Kidney (tissue), 14 donors: Measurements from ENCODE around the gene ALPL. TPM values are rescaled to one million over a fixed set of nuclear protein-coding genes. Genes with fewer than 3 reads are reported as not detected.
A peak's percentile ranks its signal among the peaks of the same experiment; 100 is the strongest.

Source experiments
- DNase-seq, 5 donors: peaks; one replicate each; pipeline ENCODE4 v3.0.0-alpha.2; 2013 to 2020
- FAIRE-seq: peaks from 2 replicates; lab custom pipeline; 2012; peaks lifted over from hg19 to GRCh38; lab: Jason Lieb, UNC
- H3K27ac ChIP-seq, 2 donors: one replicate each; pipeline ENCODE4 v1.7.0; 2013; ENCODE audit warnings: low read depth in 2 of 2, low read length in 2 of 2, inconsistent platforms in 1 of 2
- H3K27me3 ChIP-seq: one replicate; pipeline ENCODE4 v1.7.1; 2013; ENCODE audit warnings: low read length, inconsistent platforms; ENCODE audit not compliant: control insufficient read depth, insufficient read depth
- H3K36me3 ChIP-seq, 3 donors: one replicate each; pipeline versions ENCODE4 v1.7.0 to v1.7.1; 2013; ENCODE audit warnings: low read length in 3 of 3, control low read depth in 1 of 3, inconsistent platforms in 1 of 3; ENCODE audit not compliant: insufficient read depth in 3 of 3, control insufficient read depth in 2 of 3
- H3K4me1 ChIP-seq, 3 donors: one replicate each; pipeline versions ENCODE4 v1.7.0 to v1.7.1; 2013; ENCODE audit warnings: low read length in 3 of 3, inconsistent platforms in 1 of 3, low read depth in 1 of 3; ENCODE audit not compliant: control insufficient read depth in 2 of 3, insufficient read depth in 2 of 3
- H3K4me3 ChIP-seq, 3 donors: one replicate each; pipeline versions ENCODE4 v1.7.0 to v1.8.1; 2013; ENCODE audit warnings: low read length in 3 of 3, control low read depth in 1 of 3, inconsistent platforms in 1 of 3
- H3K9ac ChIP-seq, 3 donors: one replicate each; pipeline versions ENCODE4 v1.7.0 to v1.7.1; 2013; ENCODE audit warnings: low read length in 3 of 3, control low read depth in 1 of 3, inconsistent platforms in 1 of 3
- H3K9me3 ChIP-seq, 3 donors: one replicate each; pipeline versions ENCODE4 v1.7.0 to v1.7.1; 2013; ENCODE audit warnings: low read length in 3 of 3, control low read depth in 1 of 3, inconsistent platforms in 1 of 3; ENCODE audit not compliant: control insufficient read depth in 2 of 3, insufficient read depth in 1 of 3
- CTCF ChIP-seq: IDR thresholded peaks from 3 replicates; pipeline ENCODE4 v1.5.1; 2012; ENCODE audit warnings: mild to moderate bottlenecking, moderate library complexity, borderline replicate concordance; ENCODE audit not compliant: insufficient read depth; ENCODE audit errors: extremely low read depth
- intact Hi-C: fragments of 100-400 bp; cut with DNase I; formaldehyde crosslinking; loops from one replicate; pipeline ENCODE4 v1.11.1; 2022
- polyA plus RNA-seq: library from polyadenylated mRNA; stranded (reverse); fragments of 350-450 nt; fragmentation: Illumina TruSeq; extraction: RNeasy Lipid Tissue Mini Kit (QIAGEN cat#74804); gene quantifications from one replicate; pipeline ENCODE4 v1.2.3, GENCODE V29; 2014; ENCODE audit warnings: low read depth, low replicate concordance; ENCODE audit not compliant: insufficient read depth
- total RNA-seq: library from RNA; stranded (reverse); fragmentation: NEBNext Ultra II Directional; extraction: Animal tissue kit (Norgen Biotek cat#: 25700); gene quantifications from one replicate; pipeline ENCODE4 v1.2.1, GENCODE V29; 2021
- donor health status: control.
- donor health status: control.
- donor health status: control.
- donor health status: control.
- donor health status: control.
- donor health status: DM: yes; HTN: yes; CAD: no.
- donor health status: Normal renal cell carcinoma (clear cell type).

Gene ALPL
- total and polyA plus RNA-seq, 2 donors from 2014 or later, result 8.4 to 133 TPM

GRCh38 chr1:21593231-21593630, 84.0 kb downstream of the ALPL start:
- Histone ChIP-seq H3K27me3 (no peaks in the 10 kb centered on the region), H3K27ac (no peak overlapping the region), H3K9ac (no peak overlapping the region), H3K36me3 (peaks cover 0 to 5% (median 0%) of the 10 kb centered on the region in 3 donors), H3K4me1 (no peaks in the 10 kb centered on the region), H3K4me3 (no peak overlapping the region), H3K9me3 (no peaks in the 10 kb centered on the region)
- intact Hi-C loops, result no loop called here
- DNase-seq, result no peak
- no peak for TF ChIP-seq CTCF
- no peak for FAIRE-seq

GRCh38 chr1:21594501-21594900, 85.3 kb downstream of the ALPL start:
- no peaks in the 10 kb centered on the region for H3K4me1 ChIP-seq
- H3K9me3 ChIP-seq, result no peaks in the 10 kb centered on the region
- FAIRE-seq, result no peak
- no peaks in the 10 kb centered on the region for H3K27me3 ChIP-seq
- intact Hi-C loops, result no loop called here
- no peak overlapping the region for H3K9ac ChIP-seq
- peaks cover 0 to 10% (median 0%) of the 10 kb centered on the region in 3 donors for H3K36me3 ChIP-seq
- TF ChIP-seq CTCF, result no peak
- H3K27ac ChIP-seq, result no peak overlapping the region
- no peak for DNase-seq
- H3K4me3 ChIP-seq, result no peak overlapping the region

- no peaks in the 10 kb centered on the region for H3K27me3 ChIP-seq
- no peak overlapping the region for H3K4me3 ChIP-seq
- peak; percentile 59 for TF ChIP-seq CTCF
- intact Hi-C loops, result no loop called here
- H3K4me1 ChIP-seq, result no peaks in the 10 kb centered on the region
- H3K27ac ChIP-seq, result no peak overlapping the region
- DNase-seq (peak in 2 of 5 donors; percentile 41 to 65), FAIRE-seq (no peak)
- no peak overlapping the region for H3K9ac ChIP-seq
- peaks cover 0 to 13% (median 0%) of the 10 kb centered on the region in 3 donors for H3K36me3 ChIP-seq
- no peaks in the 10 kb centered on the region for H3K9me3 ChIP-seq
Measured at GRCh38 chr1:21594935-21595897, 86.0 kb downstream of the ALPL start.
